ENCODE results near the gene TCEANC2. TPM values are rescaled to one million over a fixed set of nuclear protein-coding genes. Genes with fewer than 3 reads are reported as not detected.

TCEANC2 gene
- total and polyA plus RNA-seq, 12 donors: 1.3 to 12.5 (median 5.6) TPM

DNA sequence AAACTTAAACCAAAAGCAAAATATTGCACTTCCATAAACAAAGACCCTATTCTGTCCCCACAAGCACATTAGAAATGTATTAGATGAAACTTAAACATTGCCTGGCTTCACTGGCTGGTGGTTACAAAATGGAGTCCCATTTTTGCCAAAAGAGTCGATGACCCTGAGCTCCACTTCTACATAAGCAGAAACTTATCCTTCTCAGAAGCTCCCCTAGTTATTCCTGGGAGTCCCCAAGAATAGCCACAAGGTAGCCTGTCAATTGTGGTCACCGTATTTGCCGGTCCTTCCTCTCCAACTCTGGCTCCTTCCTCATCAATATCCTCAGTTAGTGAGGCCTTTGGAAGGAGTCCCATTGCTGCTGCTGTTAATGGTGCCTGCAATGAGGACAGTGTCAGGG, 62.1 kb downstream of the TCEANC2 start:
- Histone ChIP-seq H3K9me3 (replicated peaks in 1 of 3) (no peaks in the 10 kb centered on the region), H3K36me3 (replicated peaks in 1 of 2) (no peaks in the 10 kb centered on the region), H3K27me3 (no peaks in the 10 kb centered on the region), H3K4me3 (no peak overlapping the region), H3K4me1 (replicated peaks in 1 of 2) (peaks cover 0 to 12% of the 10 kb centered on the region in 2 donors), H3K27ac (no peak overlapping the region)
- WGBS, 4 donors: 86 to 94% (median 89%) methylated on average over 3 of the region's 3 CpGs
- no peak for DNase-seq
- TF ChIP-seq, protein P1, sequence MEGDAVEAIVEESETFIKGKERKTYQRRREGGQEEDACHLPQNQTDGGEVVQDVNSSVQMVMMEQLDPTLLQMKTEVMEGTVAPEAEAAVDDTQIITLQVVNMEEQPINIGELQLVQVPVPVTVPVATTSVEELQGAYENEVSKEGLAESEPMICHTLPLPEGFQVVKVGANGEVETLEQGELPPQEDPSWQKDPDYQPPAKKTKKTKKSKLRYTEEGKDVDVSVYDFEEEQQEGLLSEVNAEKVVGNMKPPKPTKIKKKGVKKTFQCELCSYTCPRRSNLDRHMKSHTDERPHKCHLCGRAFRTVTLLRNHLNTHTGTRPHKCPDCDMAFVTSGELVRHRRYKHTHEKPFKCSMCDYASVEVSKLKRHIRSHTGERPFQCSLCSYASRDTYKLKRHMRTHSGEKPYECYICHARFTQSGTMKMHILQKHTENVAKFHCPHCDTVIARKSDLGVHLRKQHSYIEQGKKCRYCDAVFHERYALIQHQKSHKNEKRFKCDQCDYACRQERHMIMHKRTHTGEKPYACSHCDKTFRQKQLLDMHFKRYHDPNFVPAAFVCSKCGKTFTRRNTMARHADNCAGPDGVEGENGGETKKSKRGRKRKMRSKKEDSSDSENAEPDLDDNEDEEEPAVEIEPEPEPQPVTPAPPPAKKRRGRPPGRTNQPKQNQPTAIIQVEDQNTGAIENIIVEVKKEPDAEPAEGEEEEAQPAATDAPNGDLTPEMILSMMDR (IDR thresholded peaks at IDR 0.05): no peak
- TF ChIP-seq POLR2A (IDR thresholded peaks at IDR 0.05): no peak
- intact Hi-C loops (cut with DNase I): no loop called here

DNA sequence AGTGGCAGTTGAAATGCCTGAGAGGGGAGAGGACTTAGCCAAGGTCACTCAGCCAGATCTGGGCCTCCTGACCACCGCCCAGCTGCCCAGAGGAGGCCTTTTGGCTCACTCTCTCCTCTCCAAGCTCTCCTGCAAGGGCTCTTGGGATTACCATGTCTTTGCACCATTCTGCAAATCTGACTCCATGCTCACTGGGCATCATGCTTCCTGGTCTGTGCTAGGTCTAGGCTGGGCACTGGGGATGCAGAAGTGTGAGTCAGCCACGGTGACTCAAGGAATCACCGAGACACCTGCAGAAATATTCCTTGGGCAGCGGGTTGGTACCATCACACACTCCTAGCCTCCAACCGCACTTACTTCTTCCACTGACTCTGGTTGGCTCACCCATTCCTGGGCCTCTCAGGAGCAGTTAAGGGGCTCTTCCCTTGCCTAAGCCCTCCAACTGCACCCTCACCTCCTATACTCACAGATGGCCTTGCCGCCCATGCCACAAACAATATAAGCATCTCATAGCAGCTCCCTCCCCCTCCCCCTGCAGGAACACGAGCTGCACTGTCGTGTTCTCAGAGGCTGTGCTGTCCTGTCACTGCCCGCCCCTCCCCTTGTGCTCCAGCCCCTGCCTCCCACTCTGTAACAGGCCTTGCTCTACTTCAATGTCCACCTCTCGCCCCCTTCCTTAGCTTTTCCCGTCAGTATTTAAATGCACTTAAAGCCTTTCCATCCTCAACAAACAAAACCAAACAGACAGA, 64.6 kb downstream of the TCEANC2 start:
- TF ChIP-seq, protein P1 (IDR thresholded peaks at IDR 0.05): no peak
- TF ChIP-seq POLR2A (IDR thresholded peaks at IDR 0.05): no peak
- intact Hi-C loops (cut with DNase I): no loop called here
- peaks cover 0 to 13% of the 10 kb centered on the region in 2 donors for H3K4me1 ChIP-seq (replicated peaks in 1 of 2)
- no peak overlapping the region for H3K27ac ChIP-seq
- no peaks in the 10 kb centered on the region for H3K36me3 ChIP-seq (replicated peaks in 1 of 2)
- WGBS, 4 donors: 83 to 88% (median 84%) methylated on average over 11 of the region's 11 CpGs
- no peaks in the 10 kb centered on the region for H3K9me3 ChIP-seq (replicated peaks in 1 of 3)
- no peak for DNase-seq
- no peaks in the 10 kb centered on the region for H3K27me3 ChIP-seq
- no peak overlapping the region for H3K4me3 ChIP-seq

DNA sequence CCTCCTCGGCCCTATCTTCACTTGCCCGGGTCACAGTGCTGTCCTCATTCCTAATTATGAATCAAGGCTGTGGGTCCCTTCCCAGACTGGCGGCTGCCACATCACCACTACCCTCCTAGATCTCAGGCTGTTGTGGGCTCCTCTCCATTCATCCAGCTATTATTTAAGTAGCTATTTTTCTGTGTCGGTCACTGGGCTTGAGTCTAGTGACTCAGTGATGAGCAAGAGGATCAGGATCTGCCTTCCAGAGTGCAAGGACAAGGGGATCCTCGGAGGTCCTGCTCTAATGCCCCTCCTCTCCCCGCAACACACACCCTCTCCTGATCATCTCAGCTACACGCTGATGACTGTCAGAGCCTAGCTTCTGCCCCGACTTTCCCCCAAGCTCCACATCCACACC, 65.3 kb downstream of the TCEANC2 start:
- H3K9me3 ChIP-seq (replicated peaks in 1 of 3): no peaks in the 10 kb centered on the region
- peaks cover 0 to 10% of the 10 kb centered on the region in 2 donors for H3K4me1 ChIP-seq (replicated peaks in 1 of 2)
- H3K36me3 ChIP-seq (replicated peaks in 1 of 2): no peaks in the 10 kb centered on the region
- no peaks in the 10 kb centered on the region for H3K27me3 ChIP-seq
- 54 to 65% (median 57%) methylated on average over 8 of the region's 8 CpGs for WGBS, 4 donors
- intact Hi-C loops (cut with DNase I): no loop called here
- DNase-seq: peak in 4 of 7 donors; percentile 35 to 38 (median 36)
- H3K4me3 ChIP-seq: no peak overlapping the region
- no peak overlapping the region for H3K27ac ChIP-seq
- TF ChIP-seq, protein P1 (IDR thresholded peaks at IDR 0.05): no peak
- no peak for TF ChIP-seq POLR2A (IDR thresholded peaks at IDR 0.05)

DNA sequence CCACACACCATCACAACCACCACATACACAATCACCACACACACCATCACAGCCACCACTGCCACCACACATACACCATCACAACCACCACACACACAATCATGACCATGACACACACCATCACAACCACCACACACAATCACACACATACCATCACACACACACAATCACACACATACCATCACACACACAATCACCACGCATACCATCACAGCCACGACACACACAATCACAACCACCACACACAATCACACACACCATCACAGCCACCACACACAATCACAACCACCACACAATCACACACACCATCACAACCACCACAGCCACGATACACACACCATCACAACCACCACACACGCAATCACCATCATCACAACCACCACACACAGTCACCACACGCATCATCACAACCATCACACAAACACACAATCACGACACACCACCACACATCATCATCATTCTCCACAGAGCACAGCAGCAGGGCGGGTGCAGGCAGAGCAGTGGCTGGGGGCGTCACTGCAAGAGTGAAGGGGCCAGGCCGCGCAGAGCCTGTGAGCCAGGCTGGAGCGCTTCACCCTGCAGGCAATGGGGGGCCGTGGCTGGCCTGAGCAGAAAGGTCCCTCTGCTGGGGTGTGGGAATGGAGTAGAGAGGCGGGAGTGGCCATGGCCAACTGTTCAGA, 66.8 kb downstream of the TCEANC2 start:
- no peaks in the 10 kb centered on the region for H3K36me3 ChIP-seq (replicated peaks in 1 of 2)
- no peak overlapping the region for H3K27ac ChIP-seq
- no peaks in the 10 kb centered on the region for H3K9me3 ChIP-seq (replicated peaks in 1 of 3)
- TF ChIP-seq, protein P1 (IDR thresholded peaks at IDR 0.05): no peak
- no peak for TF ChIP-seq POLR2A (IDR thresholded peaks at IDR 0.05)
- intact Hi-C loops (cut with DNase I): loop anchor here (5.0 to 10.0 kb wide), 3 partner anchors 155 to 372 kb away; partner anchors contain the start of gene SSBP3 (in 1 of the 2)
- no peak overlapping the region for H3K4me3 ChIP-seq
- H3K4me1 ChIP-seq (replicated peaks in 1 of 2): peaks cover 0 to 10% of the 10 kb centered on the region in 2 donors
- no peaks in the 10 kb centered on the region for H3K27me3 ChIP-seq
- DNase-seq: no peak
- WGBS, 4 donors: 87 to 97% (median 95%) methylated on average over 10 to 13 of the region's 13 CpGs
